Breast epithelium (tissue), 3 donors: ENCODE measurements around the gene SYCP2L.

Experiments
- POLR2A ChIP-seq: fragments of 450-650 bp; IDR thresholded peaks from one replicate; pipeline ENCODE4 v1.6.1; 2016; ENCODE audit warnings: antibody characterized with exemption, mild to moderate bottlenecking, moderate library complexity
- TF ChIP-seq, protein P1 (sequence below), 3 donors: fragments of 450-650 bp; IDR thresholded peaks; one replicate each; pipeline ENCODE4 v1.5.1; 2016 to 2017; ENCODE audit warnings: antibody characterized with exemption in 3 of 3, mild to moderate bottlenecking in 3 of 3, moderate library complexity in 3 of 3

DNA sequence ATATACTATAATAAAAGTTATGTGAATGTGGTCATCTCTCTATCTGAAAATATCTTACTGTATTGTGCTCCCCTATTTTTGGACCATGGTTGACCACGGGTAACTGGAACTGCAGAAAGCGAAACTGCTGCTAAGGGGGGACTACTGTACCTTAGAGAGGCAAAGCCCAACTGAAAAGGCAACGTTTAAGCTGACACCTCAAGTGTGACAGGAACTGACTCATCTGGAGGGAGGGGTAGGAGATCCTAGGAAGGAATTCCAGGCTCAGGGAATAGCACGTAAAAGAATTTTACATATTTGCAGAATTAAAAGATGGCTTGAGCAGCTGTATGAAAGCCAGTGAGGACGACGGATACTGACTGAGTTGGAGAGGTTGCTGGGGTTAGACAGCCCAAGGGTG is 122.5 kb downstream of the SYCP2L start:
- TF ChIP-seq, protein P1, sequence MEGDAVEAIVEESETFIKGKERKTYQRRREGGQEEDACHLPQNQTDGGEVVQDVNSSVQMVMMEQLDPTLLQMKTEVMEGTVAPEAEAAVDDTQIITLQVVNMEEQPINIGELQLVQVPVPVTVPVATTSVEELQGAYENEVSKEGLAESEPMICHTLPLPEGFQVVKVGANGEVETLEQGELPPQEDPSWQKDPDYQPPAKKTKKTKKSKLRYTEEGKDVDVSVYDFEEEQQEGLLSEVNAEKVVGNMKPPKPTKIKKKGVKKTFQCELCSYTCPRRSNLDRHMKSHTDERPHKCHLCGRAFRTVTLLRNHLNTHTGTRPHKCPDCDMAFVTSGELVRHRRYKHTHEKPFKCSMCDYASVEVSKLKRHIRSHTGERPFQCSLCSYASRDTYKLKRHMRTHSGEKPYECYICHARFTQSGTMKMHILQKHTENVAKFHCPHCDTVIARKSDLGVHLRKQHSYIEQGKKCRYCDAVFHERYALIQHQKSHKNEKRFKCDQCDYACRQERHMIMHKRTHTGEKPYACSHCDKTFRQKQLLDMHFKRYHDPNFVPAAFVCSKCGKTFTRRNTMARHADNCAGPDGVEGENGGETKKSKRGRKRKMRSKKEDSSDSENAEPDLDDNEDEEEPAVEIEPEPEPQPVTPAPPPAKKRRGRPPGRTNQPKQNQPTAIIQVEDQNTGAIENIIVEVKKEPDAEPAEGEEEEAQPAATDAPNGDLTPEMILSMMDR (IDR thresholded peaks at IDR 0.05) = no peak
- no peak for TF ChIP-seq POLR2A
